H1 (cell line): ENCODE results near the gene EIF4E3.

Source experiments
- CREB1 ChIP-seq: IDR thresholded peaks from 2 replicates; pipeline ENCODE4 v1.6.1; 2012; ENCODE audit warnings: inconsistent platforms
- EP300 ChIP-seq, 2 experiments: IDR thresholded peaks; 1 replicate in 1 of 2; 2 replicates in 1 of 2; pipeline ENCODE4 v1.6.1; 2011 to 2012; ENCODE audit warnings: low read depth in 2 of 2, low read length in 2 of 2, mild to moderate bottlenecking in 2 of 2, borderline replicate concordance in 1 of 2, inconsistent platforms in 1 of 2, moderate library complexity in 1 of 2
- EZH2 ChIP-seq: fragments of 200-600 bp; sonication (generic); IDR thresholded peaks from 2 replicates; pipeline ENCODE4 v1.7.1; 2012; ENCODE audit warnings: low read depth, mild to moderate bottlenecking, moderate library complexity, low read length, inconsistent platforms; ENCODE audit not compliant: severe bottlenecking
- HDAC6 ChIP-seq: IDR thresholded peaks from one replicate; pipeline ENCODE4 v1.7.1; 2012; ENCODE audit warnings: low read depth, mild to moderate bottlenecking, inconsistent platforms, low read length, moderate library complexity
- JUN ChIP-seq: IDR thresholded peaks from 2 replicates; pipeline ENCODE4 v1.6.1; 2011; ENCODE audit warnings: low read depth, mild to moderate bottlenecking, improper control_type of control experiment, low read length
- MAX ChIP-seq: IDR thresholded peaks from 2 replicates; pipeline ENCODE4 v1.6.1; 2012; ENCODE audit warnings: inconsistent platforms
- POLR2AphosphoS5 ChIP-seq: IDR thresholded peaks from 2 replicates; pipeline ENCODE4 v1.6.1; 2011; ENCODE audit warnings: low read depth, low read length
- TEAD4 ChIP-seq: IDR thresholded peaks from 2 replicates; pipeline ENCODE4 v1.6.1; 2012; ENCODE audit warnings: low read depth, low read length, inconsistent platforms, mixed read lengths
- ZNF274 ChIP-seq: IDR thresholded peaks from 2 replicates; pipeline ENCODE4 v1.7.0; 2012; ENCODE audit warnings: low read length, borderline replicate concordance; ENCODE audit errors: extremely low read depth
- TF ChIP-seq, protein P1 (sequence below), 3 experiments: IDR thresholded peaks; 1 replicate in 2 of 3; 2 replicates in 1 of 3; pipeline versions ENCODE4 v1.5.1 to v1.6.1; 2011; ENCODE audit warnings: low read length in 3 of 3, mild to moderate bottlenecking in 3 of 3, inconsistent platforms in 2 of 3, low read depth in 1 of 3, moderate library complexity in 1 of 3; ENCODE audit not compliant: insufficient read depth in 1 of 3; ENCODE audit errors: control extremely low read depth in 1 of 3

DNA sequence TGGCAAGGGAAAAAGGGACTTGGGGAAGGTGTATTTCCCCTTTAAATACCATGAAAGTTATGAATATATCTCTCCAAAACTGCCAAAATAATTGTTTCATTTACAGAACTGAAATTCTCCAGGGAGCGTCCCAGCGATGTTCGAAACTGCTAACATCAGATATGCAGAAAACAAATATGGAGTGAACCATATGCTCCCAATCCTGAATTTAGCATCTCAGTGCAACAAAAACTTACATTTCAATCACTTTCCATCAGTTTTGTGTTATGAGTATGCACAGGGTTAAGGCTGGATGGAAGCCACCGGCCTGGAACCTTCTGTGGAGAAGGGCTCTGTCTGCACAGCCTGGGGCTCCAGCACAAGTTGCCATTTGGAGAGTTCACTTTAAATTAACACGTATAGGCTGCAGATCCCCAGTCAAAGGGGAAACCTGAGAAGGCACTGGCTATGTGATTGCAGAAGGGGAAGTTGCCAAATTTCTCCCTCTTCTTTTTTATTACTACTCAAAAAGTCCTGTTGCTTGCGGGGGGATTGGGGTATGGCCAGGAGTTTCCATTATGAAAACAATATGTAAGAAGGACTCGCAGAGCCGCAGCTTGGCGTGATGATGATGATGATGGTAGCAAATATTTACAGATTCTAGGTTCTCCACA is 84.7 kb downstream of the EIF4E3 start:
- TF ChIP-seq MAX (no peak), ZNF274 (no peak), JUN (no peak), EZH2 (no peak), TEAD4 (no peak), CREB1 (no peak), POLR2AphosphoS5 (no peak), EP300 (IDR thresholded peaks at IDR 0.05; ENCODE audit: borderline replicate concordance in 1 of 2, low read depth in 2 of 2, low read length in 2 of 2) (no peak), HDAC6 (no peak)
- TF ChIP-seq, protein P1, sequence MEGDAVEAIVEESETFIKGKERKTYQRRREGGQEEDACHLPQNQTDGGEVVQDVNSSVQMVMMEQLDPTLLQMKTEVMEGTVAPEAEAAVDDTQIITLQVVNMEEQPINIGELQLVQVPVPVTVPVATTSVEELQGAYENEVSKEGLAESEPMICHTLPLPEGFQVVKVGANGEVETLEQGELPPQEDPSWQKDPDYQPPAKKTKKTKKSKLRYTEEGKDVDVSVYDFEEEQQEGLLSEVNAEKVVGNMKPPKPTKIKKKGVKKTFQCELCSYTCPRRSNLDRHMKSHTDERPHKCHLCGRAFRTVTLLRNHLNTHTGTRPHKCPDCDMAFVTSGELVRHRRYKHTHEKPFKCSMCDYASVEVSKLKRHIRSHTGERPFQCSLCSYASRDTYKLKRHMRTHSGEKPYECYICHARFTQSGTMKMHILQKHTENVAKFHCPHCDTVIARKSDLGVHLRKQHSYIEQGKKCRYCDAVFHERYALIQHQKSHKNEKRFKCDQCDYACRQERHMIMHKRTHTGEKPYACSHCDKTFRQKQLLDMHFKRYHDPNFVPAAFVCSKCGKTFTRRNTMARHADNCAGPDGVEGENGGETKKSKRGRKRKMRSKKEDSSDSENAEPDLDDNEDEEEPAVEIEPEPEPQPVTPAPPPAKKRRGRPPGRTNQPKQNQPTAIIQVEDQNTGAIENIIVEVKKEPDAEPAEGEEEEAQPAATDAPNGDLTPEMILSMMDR (IDR thresholded peaks at IDR 0.05; ENCODE audit: control extremely low read depth in 1 of 3, insufficient read depth in 1 of 3, low read depth in 1 of 3, low read length in 3 of 3): no peak
